GM19351 (cell line): ENCODE results near the gene NASP.

ENCODE experiments used
- ATAC-seq: cut with Tn5 transposase; IDR thresholded peaks from one replicate; pipeline ENCODE4 v1.9.1; 2021; ENCODE audit warnings: mild to moderate bottlenecking, moderate library complexity; ENCODE audit not compliant: unreplicated experiment

NASP gene

DNA sequence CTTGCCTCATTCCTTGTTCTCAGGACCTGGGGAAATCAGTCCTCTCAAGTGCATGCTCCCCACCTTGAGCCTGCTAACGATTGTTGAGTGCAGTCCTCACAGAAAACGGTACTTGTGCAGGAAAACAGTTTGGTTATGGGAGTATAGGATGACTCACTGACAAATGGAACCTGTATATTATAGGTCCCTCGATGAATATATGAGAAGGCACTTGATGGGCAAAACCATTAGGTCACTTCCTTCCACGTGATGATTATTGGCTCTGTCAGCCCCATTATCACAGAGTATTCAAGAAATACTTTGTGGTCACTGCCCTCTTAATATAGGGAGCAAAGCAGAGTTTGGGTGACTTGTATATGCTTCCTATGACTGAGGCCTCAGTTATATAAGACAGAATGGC lies 33.8 kb downstream of the NASP start:
- ATAC-seq, result no peak

DNA sequence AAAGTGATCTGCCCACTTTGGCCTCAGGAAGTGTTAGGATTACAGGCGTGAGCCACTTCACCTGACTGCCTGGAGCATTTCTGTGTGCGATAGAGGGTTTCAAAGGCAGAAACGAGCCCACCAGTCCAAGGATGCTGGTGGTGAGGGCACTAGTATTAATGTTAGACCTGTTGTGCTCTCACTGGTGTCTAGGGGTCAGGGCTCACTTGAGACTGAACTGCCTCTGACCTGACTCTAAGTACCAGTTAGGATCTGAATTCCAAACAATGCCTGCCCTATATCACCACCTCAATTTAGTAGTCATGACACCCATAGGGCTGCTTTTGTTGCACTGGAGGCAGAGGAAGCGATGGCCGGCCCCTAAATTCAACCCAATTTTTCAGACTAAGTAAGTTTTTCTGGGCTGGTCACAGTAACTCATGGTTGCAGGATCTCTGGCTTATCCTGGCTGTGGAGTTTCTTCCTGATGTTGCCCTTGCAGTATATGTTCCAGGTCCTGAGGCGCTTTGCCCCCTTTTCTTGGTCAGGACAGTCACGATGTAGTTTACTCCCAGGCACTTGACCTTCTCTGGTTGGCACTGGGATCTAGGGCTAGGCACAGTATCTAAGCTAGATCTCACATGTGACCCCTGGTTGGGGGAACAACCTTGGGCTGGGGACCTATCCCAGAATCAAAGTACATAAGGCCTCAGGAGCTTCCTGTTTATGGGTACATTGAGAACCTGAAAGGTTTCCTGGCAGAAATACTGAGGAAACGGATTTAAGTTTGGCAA lies 35.5 kb downstream of the NASP start:
- ATAC-seq, result no peak

DNA sequence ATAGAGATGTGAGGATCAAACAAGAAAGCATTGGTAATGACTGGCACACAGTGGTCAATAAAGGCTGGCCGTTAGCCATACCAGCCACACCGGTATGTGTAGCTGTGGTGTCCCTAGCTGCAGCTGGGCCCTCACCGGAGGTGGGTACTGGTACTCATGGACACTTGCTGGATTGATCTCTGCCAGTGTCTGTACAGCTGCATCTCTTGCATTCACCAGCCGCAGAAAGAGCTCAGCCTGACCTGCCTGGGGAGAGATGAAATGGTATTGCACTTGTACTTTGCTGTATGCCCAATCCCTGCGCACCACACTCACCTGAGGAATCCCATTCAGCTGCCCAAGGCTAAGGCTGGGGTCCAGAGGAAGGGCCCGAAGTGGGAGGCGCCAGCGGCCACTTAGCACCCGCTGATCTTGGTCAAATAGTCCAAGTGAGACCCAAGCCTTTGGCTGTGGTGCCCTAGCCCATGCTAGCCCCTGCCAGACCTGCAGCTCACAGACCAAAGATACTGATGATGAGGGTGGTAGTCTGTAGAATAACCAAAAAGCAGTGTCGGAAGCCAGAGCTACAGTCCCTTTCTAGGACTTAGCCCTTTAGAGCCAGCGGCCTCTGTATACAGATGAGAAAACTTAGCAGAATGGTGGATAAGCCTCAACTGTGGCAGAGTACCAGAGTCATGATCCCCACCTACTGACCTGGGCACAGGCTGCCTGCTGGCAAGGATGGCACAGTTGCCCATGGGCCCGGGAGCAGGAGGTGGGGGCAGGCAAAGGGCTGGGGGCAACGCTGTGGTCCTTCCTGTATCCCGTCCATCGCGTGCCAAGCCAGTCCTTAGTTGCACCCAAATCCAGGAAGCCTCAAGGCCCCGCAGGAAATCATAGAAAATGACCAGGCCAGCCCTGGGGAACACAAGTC lies 37.0 kb downstream of the NASP start:
- no peak for ATAC-seq

DNA sequence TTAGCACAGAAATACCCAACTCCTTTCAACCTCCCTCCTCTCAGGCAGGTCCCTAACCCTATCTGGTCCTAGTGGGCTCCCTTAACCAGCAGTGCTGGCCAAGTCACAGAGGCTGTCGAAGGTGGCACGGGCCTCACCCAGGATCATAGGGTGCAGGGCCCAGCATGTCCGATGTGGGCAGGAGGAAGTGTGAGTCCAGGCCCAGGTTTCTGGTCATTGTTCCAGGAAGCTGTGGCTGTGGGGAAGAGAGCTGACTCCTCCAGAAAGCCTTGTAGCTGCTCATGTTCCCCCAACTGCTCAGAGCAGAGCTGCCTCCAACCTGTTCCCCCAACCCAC lies 37.6 kb downstream of the NASP start:
- no peak for ATAC-seq

DNA sequence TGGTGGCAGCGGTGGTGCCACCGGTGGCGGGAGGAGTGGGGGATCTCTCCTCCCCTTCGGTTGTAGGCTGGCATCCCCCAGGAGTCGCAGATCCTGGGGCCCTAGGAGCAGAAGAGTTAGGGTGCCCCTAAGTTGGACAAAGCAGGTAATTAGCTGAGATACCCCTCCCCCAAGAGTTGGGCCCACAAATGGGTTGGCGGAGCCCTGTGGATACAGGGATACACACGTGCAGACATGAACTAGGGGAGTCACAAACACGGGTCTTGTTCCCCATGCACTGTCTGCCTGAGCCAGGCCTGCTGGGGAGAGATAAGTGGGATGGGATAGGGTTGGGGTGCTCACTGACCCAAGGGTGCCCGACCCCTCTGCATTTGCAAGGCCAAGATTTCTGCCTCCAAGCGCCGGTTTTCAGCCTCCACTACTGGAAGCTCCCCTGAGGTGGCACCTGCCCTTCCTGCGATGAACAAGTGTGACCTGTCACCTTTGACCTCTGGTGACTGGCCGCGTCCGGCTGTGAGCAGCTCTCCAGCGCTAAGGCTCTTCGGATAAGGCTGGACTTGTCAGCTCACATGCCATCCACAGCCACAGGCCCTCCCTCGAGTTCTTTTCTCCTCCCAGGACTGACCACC lies 38.2 kb downstream of the NASP start:
- ATAC-seq, result no peak

DNA sequence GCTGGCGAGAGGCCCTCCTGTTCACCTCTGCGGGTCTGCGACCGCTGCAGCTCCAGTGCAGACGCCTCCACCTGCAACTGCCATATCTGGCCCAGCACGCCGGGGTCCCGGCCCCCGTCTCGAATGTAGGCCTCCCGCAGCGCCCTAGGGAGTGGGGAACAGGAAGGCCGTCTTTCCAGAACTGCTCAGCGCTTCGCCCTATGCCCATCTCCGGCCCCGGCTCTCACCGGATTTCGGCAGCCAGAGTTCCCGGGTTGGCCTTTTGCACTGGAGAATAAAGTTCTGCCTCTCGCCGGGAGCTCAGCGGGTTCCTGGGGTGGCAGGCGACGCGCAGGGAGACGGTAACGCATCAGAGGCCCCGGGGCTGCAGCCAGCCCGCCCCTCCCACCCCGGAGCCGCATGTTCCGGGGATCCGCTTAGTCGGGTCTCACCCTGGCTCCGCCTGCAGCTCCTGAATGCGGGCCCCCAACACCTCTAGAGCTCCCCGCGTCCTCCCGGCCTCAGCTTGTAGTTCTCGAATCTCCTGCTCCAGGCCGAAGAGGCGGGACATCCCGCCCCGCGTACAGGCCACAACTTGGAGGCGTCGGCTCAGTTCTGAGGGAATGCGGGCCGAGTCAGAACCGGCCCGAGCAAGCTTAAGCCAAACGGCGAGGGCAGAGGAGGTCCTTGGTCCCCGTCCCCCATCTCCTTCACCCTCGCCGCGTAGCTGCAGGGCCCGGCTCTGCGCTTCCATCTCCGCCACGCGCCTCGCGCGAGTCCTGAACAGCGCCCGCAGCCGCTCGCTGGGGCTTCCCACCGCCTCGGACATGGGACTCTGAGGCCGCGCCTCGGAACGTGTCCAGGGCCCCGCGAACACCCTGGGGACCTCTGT lies 38.9 kb downstream of the NASP start:
- ATAC-seq, result no peak

DNA sequence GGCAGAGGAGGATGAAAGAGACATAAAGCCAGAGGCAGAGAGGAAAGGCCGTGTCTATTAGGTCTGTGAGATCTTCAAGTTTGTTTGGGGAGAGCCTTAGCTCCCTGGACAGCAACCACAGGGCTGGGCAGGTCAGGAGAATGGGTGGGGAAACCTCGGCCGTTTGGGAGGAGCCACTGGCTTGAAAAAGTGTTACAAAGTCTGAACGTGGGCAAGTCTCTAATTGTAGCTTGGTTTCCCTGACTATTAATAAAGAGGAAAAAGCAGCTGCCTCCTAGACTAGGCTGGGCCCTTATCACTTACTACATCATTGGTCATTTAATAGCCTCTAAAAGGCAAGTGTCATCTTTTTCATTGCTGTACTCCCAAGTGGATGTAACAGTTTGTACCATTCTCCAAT lies 40.1 kb downstream of the NASP start, which contains the start of gene CCDC17:
Gene CCDC17, minus strand, starts transcription at position 83 of the 400 bp plus-strand sequence. CDS start 145 bp downstream, outside the sequence.
- ATAC-seq, result no peak

DNA sequence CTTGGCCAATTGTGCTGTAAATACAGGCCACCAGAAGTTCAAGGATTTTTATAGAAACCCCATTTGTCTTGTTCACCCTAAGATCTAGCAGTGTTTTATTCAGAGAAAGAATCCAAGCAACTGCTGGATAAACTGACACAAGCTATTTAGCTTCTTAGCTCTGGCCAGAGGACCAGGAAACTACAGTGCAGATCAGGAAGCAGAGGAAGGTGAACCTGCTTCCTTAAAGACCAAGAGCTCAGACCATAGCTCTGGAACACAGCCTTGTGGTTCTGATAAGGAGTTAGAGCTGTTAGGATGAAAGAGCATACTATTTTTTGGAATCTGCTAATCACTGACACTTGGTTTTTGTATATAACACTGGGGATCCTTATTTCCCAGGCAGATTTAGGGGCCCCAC lies 45.2 kb downstream of the NASP start:
- no peak for ATAC-seq

DNA sequence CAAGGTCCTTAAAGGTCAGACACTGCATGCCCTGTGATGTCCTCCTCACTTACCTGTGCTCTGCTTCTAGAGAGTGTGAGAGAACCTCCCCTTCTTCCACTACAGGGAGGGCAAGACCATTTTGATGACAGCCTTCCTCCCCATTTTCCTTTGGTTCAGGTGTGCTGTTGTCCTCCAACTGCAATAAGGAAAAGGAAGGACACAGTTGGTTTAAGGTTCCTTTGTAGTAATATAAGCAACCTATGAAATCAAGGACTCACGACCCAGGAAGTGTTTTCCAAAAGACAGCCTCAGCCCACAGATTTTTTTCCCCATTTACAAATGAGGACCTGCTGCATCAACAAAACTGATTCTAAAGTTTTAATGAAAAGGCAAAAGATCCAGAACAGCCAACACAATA lies 46.6 kb downstream of the NASP start:
- ATAC-seq, result no peak

DNA sequence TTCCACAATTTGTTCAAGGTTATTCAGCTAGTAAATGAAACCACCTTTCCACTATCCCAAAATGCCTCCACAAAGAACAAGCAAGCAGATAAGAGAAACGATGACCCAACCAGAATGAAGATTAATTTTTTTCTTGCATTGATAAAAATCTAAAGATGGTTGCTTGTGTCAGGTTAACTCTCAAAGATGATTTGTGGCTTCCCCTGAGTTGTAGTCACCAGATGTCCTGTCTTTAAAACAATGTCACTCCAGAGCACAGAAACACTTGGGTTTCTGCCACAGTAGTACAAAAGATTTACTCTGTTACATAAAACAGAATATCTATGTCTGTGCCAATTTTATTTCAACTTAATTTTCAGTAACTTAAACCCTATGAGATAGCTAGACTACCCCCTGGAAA lies 51.4 kb downstream of the NASP start:
- no peak for ATAC-seq

DNA sequence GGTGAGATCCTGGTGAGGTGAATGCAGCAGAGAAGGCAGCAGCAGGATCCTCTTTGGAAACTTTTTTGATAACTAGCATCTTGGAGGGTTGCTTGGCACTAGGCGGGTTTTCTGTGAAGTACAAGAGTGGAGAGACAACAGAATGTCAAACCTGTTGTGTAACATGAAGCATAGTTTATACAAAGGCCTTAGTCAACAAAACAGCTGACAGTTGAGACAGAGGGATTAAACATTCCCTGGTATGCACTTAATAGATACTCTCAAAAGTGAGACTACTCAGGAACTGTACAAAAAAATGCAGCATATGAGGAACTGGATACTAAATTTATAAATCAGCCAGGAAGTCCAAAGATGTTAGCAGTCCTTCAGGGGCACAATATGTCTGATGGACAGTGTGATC lies 56.5 kb downstream of the NASP start:
- no peak for ATAC-seq

DNA sequence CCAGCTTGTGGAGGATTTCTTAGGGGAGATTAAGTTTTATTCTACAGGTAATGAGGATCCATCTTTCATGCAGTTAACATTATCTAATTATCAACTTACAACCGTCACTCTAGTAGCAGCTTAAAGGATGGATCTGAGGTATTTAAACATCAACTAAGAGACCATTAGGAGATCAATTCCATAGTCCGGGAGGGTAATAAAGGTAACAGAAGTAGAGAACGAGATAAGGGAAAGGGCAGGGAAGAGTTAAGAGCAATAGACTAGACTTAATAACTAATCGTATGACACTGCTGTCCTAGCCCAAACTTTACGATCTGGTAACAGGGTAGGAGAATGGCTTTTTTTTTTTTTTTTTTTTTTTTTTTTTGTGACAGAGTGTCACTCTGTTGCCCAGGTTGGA lies 59.5 kb downstream of the NASP start:
- no peak for ATAC-seq

DNA sequence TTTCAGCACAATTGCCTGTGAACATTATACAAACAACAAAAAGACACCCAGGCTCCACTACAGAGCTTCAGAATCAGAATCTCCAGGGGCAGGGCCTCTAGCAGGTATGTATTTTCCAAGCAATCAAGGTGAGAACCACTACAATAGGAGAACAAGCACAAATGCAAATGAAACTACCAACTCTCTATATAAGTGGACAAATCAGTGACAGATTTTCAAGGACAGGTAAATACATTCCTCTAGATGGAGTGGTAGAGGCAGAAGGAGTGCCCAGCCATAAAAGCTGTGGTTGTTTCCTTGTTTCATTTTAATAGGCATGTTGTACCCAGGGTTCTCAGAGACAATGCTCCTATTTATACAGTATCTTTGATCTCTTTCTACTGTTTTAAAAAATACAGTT lies 60.1 kb downstream of the NASP start:
- no peak for ATAC-seq

DNA sequence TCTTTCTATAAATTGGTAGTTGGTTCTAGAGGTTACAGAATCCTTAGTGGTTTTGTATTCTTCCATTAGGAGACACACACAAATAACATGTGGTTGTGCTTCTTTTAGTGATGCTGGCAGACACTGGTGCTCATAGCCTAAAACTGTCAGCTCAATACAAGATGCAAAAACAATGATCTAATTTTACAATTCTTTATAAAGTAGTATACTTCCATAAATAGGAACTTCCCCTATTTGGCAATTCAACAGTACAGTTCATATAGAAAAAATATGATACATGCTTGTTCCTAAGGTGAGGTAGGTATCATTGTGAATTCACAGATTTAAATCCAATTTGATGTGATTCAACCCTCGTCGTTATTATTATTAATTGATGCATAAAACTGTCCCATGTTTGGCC lies 60.8 kb downstream of the NASP start:
- no peak for ATAC-seq

DNA sequence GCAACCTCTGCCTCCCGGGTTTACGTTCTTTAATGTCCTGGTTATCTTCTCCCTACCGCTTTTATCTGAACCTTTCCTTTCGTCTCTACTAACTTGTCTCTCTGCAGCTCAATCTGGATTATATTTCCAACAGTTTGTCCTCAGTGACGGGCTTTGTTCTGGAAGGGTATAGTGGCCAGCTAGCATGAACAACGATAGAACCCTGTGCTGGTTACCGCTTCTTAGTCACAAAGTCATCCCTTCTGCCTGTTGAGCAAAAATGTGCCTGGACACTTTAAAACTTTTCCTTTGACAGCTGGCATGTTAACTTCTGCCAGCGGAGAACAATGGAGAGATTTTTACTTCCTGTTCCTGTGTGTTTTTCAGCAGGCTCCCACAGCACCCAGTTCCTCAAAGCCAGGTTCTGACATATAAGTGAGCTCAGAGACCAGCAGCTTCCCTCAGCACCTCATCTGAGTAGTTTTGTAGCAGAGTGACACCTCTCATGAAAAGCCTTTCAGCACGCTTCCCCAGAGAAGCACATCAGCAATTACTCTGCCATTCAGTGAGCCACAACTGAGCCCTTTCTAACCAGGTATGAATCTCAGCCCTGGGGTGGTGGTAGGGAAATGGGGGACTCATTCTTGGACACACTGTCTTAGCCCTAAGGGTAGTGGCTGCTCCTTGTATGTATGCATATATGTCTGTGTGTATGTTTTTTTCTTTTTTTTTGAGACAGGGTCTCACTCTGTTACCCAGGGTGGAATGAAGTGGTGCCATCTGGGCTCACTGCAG lies 63.6 kb downstream of the NASP start:
- ATAC-seq, result no peak

DNA sequence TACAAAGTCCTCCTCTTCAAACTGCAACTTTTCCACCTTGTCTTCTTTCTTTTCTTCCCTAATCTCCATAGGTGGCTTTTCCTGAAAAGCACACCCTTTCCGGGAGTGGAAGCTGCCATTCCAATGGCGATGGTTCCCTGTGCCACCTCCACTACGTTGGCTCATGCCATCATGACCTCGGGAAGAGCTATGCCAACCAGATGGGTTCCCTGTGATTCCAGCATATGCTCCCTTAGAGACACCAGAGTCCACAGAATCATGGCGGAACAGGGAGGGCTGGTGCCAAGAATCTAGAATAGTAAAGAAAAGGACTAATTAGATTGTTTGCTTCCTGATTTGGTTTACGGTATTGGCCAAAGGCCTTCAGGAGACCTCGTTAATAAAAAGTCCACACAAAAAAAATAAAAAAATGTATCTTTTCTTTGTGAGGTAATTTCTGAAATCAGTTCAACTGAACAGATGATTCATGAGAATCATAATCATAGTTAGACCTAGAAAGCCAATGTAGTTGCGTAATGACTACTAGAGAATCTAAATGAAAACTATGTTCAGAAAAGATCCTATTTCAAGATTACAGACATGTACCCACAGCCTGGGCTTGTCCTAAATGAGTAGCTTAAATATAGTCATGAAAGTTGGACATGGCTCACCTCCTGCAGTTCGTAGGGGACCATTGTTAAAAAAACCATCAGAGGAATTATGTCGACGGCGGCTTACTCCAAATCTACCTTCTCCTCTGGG lies 70.9 kb downstream of the NASP start:
- no peak for ATAC-seq

DNA sequence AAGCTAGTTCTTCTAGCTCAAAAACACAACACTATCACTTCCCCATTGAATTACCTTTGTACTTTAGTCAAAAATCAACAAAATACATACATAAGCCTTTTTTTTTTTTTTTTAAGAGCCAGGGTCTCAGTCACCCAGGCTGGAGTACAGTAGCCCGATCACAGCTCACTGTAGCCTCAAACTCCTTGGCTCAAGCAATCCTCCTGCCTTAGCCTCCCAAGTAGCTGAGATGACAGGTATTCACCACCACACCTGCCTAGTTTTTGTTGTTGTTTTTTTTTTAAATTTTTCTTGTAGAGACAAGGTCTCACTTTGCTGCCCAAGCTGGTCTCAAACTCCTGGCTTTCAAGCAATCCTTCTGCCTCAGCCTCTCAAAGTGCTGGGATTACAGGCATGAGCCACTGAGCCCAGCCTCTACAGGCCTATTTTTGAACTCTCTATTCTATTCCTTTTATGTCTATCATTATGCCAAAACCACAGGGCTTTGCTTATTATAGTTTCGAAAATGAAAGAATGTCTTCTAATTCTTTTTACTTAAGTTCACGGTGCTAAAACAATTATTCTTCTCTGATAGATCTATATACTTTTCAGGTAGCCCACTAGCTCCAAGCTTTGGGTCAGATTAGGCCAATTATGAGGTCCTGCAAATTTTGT lies 72.9 kb downstream of the NASP start:
- ATAC-seq, result no peak

DNA sequence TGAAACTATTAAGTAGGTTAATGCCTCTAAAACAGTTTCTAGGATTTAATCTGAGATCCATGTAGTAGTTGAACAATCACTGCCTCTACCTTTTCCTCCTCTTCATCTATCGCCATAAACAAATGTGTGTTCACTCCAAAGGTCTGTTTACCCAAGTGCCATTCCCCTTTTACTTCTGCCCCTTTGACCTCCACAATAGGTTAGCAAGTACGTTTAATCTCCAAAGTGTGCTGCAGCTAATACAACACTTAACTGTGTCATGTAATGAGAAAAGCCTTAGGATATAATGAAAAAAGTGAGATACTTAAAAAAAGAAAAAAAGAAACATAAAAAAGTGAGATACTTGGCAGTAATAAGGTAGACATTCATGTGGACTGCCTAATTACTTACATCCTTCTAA lies 74.3 kb downstream of the NASP start:
- no peak for ATAC-seq

DNA sequence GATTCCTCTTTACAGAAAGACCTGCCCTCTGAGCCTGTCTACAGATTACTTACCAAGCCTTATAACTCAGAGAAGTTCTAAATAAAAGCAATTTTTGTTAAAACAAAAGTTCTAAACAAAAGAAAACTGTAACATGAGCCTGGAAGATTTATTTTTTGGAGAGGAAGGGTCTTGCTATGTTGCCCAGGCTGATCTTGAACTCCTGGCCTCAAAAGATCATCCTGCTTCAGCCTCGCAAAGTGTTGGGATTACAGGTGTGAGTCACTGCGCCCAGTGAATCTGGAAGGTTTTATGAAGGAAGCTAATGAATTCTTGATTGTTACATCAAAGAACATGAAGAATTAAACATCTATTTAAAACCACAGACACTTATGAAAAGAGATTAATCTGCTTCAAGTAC lies 75.4 kb downstream of the NASP start:
- no peak for ATAC-seq
